H9 (cell line): Measurements from ENCODE around the gene FOXP2. TPM values are rescaled to one million over a fixed set of nuclear protein-coding genes. Genes with fewer than 3 reads are reported as not detected.

ENCODE experiments used
- DNase-seq: peaks from one replicate; pipeline ENCODE4 v3.0.0-alpha.2; 2017
- H2AFZ ChIP-seq: one replicate; pipeline ENCODE4 v1.6.1; 2013; ENCODE audit warnings: mild to moderate bottlenecking, low read length, control low read depth, moderate library complexity
- H2AK5ac ChIP-seq: 2 replicates; pipeline ENCODE4 v1.6.1; 2013; ENCODE audit warnings: low read length, control low read depth, mixed read lengths; ENCODE audit not compliant: insufficient read length
- H2BK120ac ChIP-seq: one replicate; pipeline ENCODE4 v1.6.1; 2013; ENCODE audit warnings: low read depth, mild to moderate bottlenecking, low read length, control low read depth, inconsistent platforms; ENCODE audit not compliant: poor library complexity, severe bottlenecking
- H2BK12ac ChIP-seq: 2 replicates; pipeline ENCODE4 v1.6.1; 2013; ENCODE audit warnings: low read length, control low read depth, mixed read lengths, low read depth; ENCODE audit not compliant: insufficient read length
- H2BK15ac ChIP-seq: 2 replicates; pipeline ENCODE4 v1.6.1; 2013; ENCODE audit warnings: low read depth, low read length, control low read depth
- H2BK20ac ChIP-seq: one replicate; pipeline ENCODE4 v1.6.1; 2013; ENCODE audit warnings: low read depth, mild to moderate bottlenecking, low read length, control low read depth, inconsistent platforms; ENCODE audit not compliant: poor library complexity, severe bottlenecking
- H2BK5ac ChIP-seq: 2 replicates; pipeline ENCODE4 v1.6.1; 2013; ENCODE audit warnings: low read length, control low read depth, mixed read lengths; ENCODE audit not compliant: insufficient read length
- H3K14ac ChIP-seq: 2 replicates; pipeline ENCODE4 v1.6.1; 2013; ENCODE audit warnings: low read length, control low read depth; ENCODE audit not compliant: insufficient read depth
- H3K18ac ChIP-seq: 2 replicates; pipeline ENCODE4 v1.6.1; 2013; ENCODE audit warnings: low read depth, mild to moderate bottlenecking, mixed read lengths, low read length, control low read depth; ENCODE audit not compliant: insufficient read length
- H3K23ac ChIP-seq: 2 replicates; pipeline ENCODE4 v1.6.1; 2013; ENCODE audit warnings: low read length, control low read depth, mixed read lengths, low read depth; ENCODE audit not compliant: insufficient read length
- H3K23me2 ChIP-seq: 2 replicates; pipeline ENCODE4 v1.6.1; 2013; ENCODE audit warnings: low read depth, mild to moderate bottlenecking, mixed read lengths, low read length, control low read depth; ENCODE audit not compliant: insufficient read length, poor library complexity, severe bottlenecking
- H3K27ac ChIP-seq: 2 replicates; pipeline ENCODE4 v1.5.1; 2013; ENCODE audit warnings: low read length, control low read depth, mixed read lengths, low read depth; ENCODE audit not compliant: insufficient read length
- H3K27me3 ChIP-seq: 2 replicates; pipeline ENCODE4 v1.6.1; 2013; ENCODE audit warnings: low read length, control low read depth, inconsistent platforms; ENCODE audit not compliant: insufficient read depth
- H3K4ac ChIP-seq: 2 replicates; pipeline ENCODE4 v1.6.1; 2013; ENCODE audit warnings: low read depth, mild to moderate bottlenecking, control low read depth, inconsistent platforms, low read length, moderate library complexity
- H3K4me1 ChIP-seq: 2 replicates; pipeline ENCODE4 v1.6.1; 2013; ENCODE audit warnings: low read length, control low read depth, inconsistent platforms; ENCODE audit not compliant: insufficient read depth
- H3K4me2 ChIP-seq: 2 replicates; pipeline ENCODE4 v1.6.1; 2013; ENCODE audit warnings: low read length, control low read depth, mixed read lengths; ENCODE audit not compliant: insufficient read length, insufficient read depth
- H3K56ac ChIP-seq: 2 replicates; pipeline ENCODE4 v1.6.1; 2013; ENCODE audit warnings: low read depth, mild to moderate bottlenecking, mixed read lengths, low read length, control low read depth; ENCODE audit not compliant: insufficient read length
- H3K79me1 ChIP-seq: 2 replicates; pipeline ENCODE4 v1.6.1; 2013; ENCODE audit warnings: low read depth, mild to moderate bottlenecking, moderate library complexity, low read length, control low read depth, inconsistent platforms; ENCODE audit not compliant: insufficient read depth, poor library complexity, severe bottlenecking
- H3K79me2 ChIP-seq: 2 replicates; pipeline ENCODE4 v1.6.1; 2013; ENCODE audit warnings: low read length, control low read depth, inconsistent platforms; ENCODE audit not compliant: insufficient read depth
- H3K9ac ChIP-seq: 2 replicates; pipeline ENCODE4 v1.6.1; 2013; ENCODE audit warnings: low read length, control low read depth, mixed read lengths; ENCODE audit not compliant: insufficient read length; ENCODE audit errors: extremely low read depth
- H3K9me3 ChIP-seq: one replicate; pipeline ENCODE4 v1.6.1; 2013; ENCODE audit warnings: low read depth, low read length, inconsistent platforms; ENCODE audit not compliant: control insufficient read depth
- H3T11ph ChIP-seq: one replicate; pipeline ENCODE4 v1.6.1; 2013; ENCODE audit warnings: mild to moderate bottlenecking, low read length, control low read depth, inconsistent platforms
- H4K20me1 ChIP-seq: one replicate; pipeline ENCODE4 v1.6.1; 2013; ENCODE audit not compliant: control insufficient read depth, insufficient read length, insufficient read depth
- H4K5ac ChIP-seq: 2 replicates; pipeline ENCODE4 v1.6.1; 2013; ENCODE audit warnings: low read depth, mild to moderate bottlenecking, mixed read lengths, low read length, control low read depth; ENCODE audit not compliant: insufficient read length
- H4K8ac ChIP-seq: replicated peaks from 2 replicates; pipeline ENCODE4 v1.6.1; 2013; ENCODE audit warnings: low read length, control low read depth, mixed read lengths, low read depth; ENCODE audit not compliant: insufficient read length
- H4K91ac ChIP-seq: 2 replicates; pipeline ENCODE4 v1.6.1; 2013; ENCODE audit warnings: low read depth, mild to moderate bottlenecking, moderate library complexity, mixed read lengths, low read length, control low read depth; ENCODE audit not compliant: insufficient read length
- H3K27ac Mint-ChIP-seq, 3 experiments: 2 replicates in 2 of 3; 3 replicates in 1 of 3; pipeline ENCODE4 v1.8.0; 2020 to 2021; ENCODE audit warnings: mixed read lengths in 3 of 3, mild to moderate bottlenecking in 1 of 3, moderate library complexity in 1 of 3
- H3K27me3 Mint-ChIP-seq: 2 replicates; pipeline ENCODE4 v1.8.0; 2021; ENCODE audit warnings: low read depth, mild to moderate bottlenecking, moderate library complexity, mixed read lengths
- H3K36me3 Mint-ChIP-seq, 3 experiments: 2 replicates in 2 of 3; 3 replicates in 1 of 3; pipeline ENCODE4 v1.8.0; 2020 to 2021; ENCODE audit warnings: low read depth in 3 of 3, mixed read lengths in 3 of 3; ENCODE audit not compliant: insufficient read depth in 1 of 3
- H3K4me1 Mint-ChIP-seq, 2 experiments: 2 replicates each; pipeline ENCODE4 v1.8.0; 2020; ENCODE audit warnings: mixed read lengths in 2 of 2
- H3K4me3 Mint-ChIP-seq, 2 experiments: 2 replicates in 1 of 2; 3 replicates in 1 of 2; pipeline ENCODE4 v1.8.0; 2020 to 2021; ENCODE audit warnings: mild to moderate bottlenecking in 2 of 2, mixed read lengths in 2 of 2, moderate library complexity in 1 of 2
- H3K9me3 Mint-ChIP-seq, 2 experiments: 2 replicates in 1 of 2; 3 replicates in 1 of 2; pipeline ENCODE4 v1.8.0; 2020; ENCODE audit warnings: mild to moderate bottlenecking in 2 of 2, mixed read lengths in 2 of 2, moderate library complexity in 1 of 2
- CTCF ChIP-seq: fragments of 200-600 bp; sonication (generic); conservative IDR thresholded peaks from 3 replicates; pipeline ENCODE4 v1.8.0; 2021; ENCODE audit warnings: antibody characterized with exemption, mild to moderate bottlenecking
- WGBS: extraction: QIAGEN DNeasy Blood & Tissue Kit; methylation state at CpG from one replicate; pipeline ENCODE4 v1.1.7; 2013; ENCODE audit warnings: missing lambda C conversion rate, low lambda C conversion rate, mixed read lengths; ENCODE audit not compliant: insufficient read length; ENCODE audit errors: extremely low coverage; 5-methylcytosine and 5-hydroxymethylcytosine counted together
- total RNA-seq: library from RNA; stranded (reverse); gene quantifications from 2 replicates; pipeline ENCODE4 v1.2.1, GENCODE V29; 2021

FOXP2 gene
- total RNA-seq, 1 experiment from 2014 or later = not detected

- H2AFZ ChIP-seq = no peak overlapping the region
Measured at GRCh38 chr7:114652041-114652440, 237.4 kb downstream of the FOXP2 start.

More at GRCh38 chr7:114652041-114652440, 237.4 kb downstream of the FOXP2 start:
- H2BK12ac ChIP-seq = no peak overlapping the region
- H3K56ac ChIP-seq = no peak overlapping the region
- no peak overlapping the region for H4K91ac ChIP-seq
- no CpG with 5 or more reads among the region's 5 CpGs for WGBS
- H3K4me1 Mint-ChIP-seq = peaks cover 16 to 27% of the 10 kb centered on the region in 2 experiments
- no peaks in the 10 kb centered on the region for H3K27me3 Mint-ChIP-seq
- no peak overlapping the region for H3K4me3 Mint-ChIP-seq
- H3K23ac ChIP-seq = no peak overlapping the region
- no peak overlapping the region for H2BK120ac ChIP-seq
- no peaks in the 10 kb centered on the region for H3K27me3 ChIP-seq
- H3K14ac ChIP-seq = no peak overlapping the region
- no peaks in the 10 kb centered on the region for H3K36me3 Mint-ChIP-seq
- no peak for DNase-seq
- no peak overlapping the region for H3K4me2 ChIP-seq
- H4K8ac ChIP-seq = no peak overlapping the region
- H3K4me1 ChIP-seq = peaks cover 7% of the 10 kb centered on the region; the same call in 1 of the 2 replicates
- H4K5ac ChIP-seq = no peak overlapping the region
- no peaks in the 10 kb centered on the region for H4K20me1 ChIP-seq
- H3K79me1 ChIP-seq = no peaks in the 10 kb centered on the region
- no peak overlapping the region for H3K27ac ChIP-seq
- H3K9ac ChIP-seq = no peak overlapping the region
- H3T11ph ChIP-seq = no peak overlapping the region
- no peak for TF ChIP-seq CTCF
- H2BK20ac ChIP-seq = no peak overlapping the region
- H3K23me2 ChIP-seq = no peaks in the 10 kb centered on the region
- no peak overlapping the region for H2BK5ac ChIP-seq
- no peak overlapping the region for H3K27ac Mint-ChIP-seq
- no peaks in the 10 kb centered on the region for H3K79me2 ChIP-seq
- no peak overlapping the region for H2AK5ac ChIP-seq
- H3K4ac ChIP-seq = no peak overlapping the region
- no peak overlapping the region for H3K18ac ChIP-seq
- H3K9me3 ChIP-seq = no peaks in the 10 kb centered on the region
- H2BK15ac ChIP-seq = no peak overlapping the region
- no peaks in the 10 kb centered on the region for H3K9me3 Mint-ChIP-seq
